Parathyroid adenoma (tissue), 2 donors: Measurements from ENCODE around the gene ZNF573.

ENCODE experiments used
- H2AFZ ChIP-seq: fragments of 300-600 bp; sonication (generic); one replicate; pipeline ENCODE4 v1.7.0; 2017; ENCODE audit warnings: antibody characterized with exemption, mild to moderate bottlenecking
- H3K27ac ChIP-seq: fragments of 300-600 bp; sonication (generic); one replicate; pipeline ENCODE4 v1.7.0; 2017
- H3K27me3 ChIP-seq: fragments of 300-600 bp; sonication (generic); one replicate; pipeline ENCODE4 v1.7.0; 2017; ENCODE audit warnings: low read length; ENCODE audit not compliant: control insufficient read depth, insufficient read depth
- H3K36me3 ChIP-seq: fragments of 300-600 bp; sonication (generic); one replicate; pipeline ENCODE4 v1.7.0; 2017; ENCODE audit warnings: low read length; ENCODE audit not compliant: control insufficient read depth, insufficient read depth
- H3K4me1 ChIP-seq: fragments of 300-600 bp; sonication (generic); one replicate; pipeline ENCODE4 v1.7.0; 2017; ENCODE audit warnings: control low read depth
- H3K4me2 ChIP-seq: fragments of 300-600 bp; sonication (generic); one replicate; pipeline ENCODE4 v1.7.0; 2017; ENCODE audit warnings: low read length
- H3K4me3 ChIP-seq: fragments of 300-600 bp; sonication (generic); one replicate; pipeline ENCODE4 v1.7.0; 2017; ENCODE audit warnings: low read depth, low read length
- H3K79me2 ChIP-seq: fragments of 300-600 bp; sonication (generic); one replicate; pipeline ENCODE4 v1.7.0; 2017; ENCODE audit warnings: control low read depth
- H3K9ac ChIP-seq: fragments of 300-600 bp; sonication (generic); one replicate; pipeline ENCODE4 v1.7.0; 2017; ENCODE audit warnings: mild to moderate bottlenecking
- H3K9me3 ChIP-seq: fragments of 300-600 bp; sonication (generic); one replicate; pipeline ENCODE4 v1.7.0; 2017; ENCODE audit warnings: low read length; ENCODE audit not compliant: control insufficient read depth
- TF ChIP-seq, protein P1 (sequence below): fragments of 300-600 bp; sonication (generic); IDR thresholded peaks from one replicate; pipeline ENCODE4 v1.7.0; 2017; ENCODE audit warnings: antibody characterized with exemption, mild to moderate bottlenecking
- donor health status: primary hyperparathyroidism.

ZNF573 gene

GRCh38 chr19:37716140-37716539, 63.2 kb downstream of the ZNF573 start:
- H3K9me3 ChIP-seq = no peaks in the 10 kb centered on the region
- no peak overlapping the region for H3K27ac ChIP-seq
- no peak overlapping the region for H3K4me2 ChIP-seq
- H3K27me3 ChIP-seq = no peaks in the 10 kb centered on the region
- no peaks in the 10 kb centered on the region for H3K79me2 ChIP-seq
- no peak overlapping the region for H2AFZ ChIP-seq
- H3K9ac ChIP-seq = no peak overlapping the region
- TF ChIP-seq, protein P1, sequence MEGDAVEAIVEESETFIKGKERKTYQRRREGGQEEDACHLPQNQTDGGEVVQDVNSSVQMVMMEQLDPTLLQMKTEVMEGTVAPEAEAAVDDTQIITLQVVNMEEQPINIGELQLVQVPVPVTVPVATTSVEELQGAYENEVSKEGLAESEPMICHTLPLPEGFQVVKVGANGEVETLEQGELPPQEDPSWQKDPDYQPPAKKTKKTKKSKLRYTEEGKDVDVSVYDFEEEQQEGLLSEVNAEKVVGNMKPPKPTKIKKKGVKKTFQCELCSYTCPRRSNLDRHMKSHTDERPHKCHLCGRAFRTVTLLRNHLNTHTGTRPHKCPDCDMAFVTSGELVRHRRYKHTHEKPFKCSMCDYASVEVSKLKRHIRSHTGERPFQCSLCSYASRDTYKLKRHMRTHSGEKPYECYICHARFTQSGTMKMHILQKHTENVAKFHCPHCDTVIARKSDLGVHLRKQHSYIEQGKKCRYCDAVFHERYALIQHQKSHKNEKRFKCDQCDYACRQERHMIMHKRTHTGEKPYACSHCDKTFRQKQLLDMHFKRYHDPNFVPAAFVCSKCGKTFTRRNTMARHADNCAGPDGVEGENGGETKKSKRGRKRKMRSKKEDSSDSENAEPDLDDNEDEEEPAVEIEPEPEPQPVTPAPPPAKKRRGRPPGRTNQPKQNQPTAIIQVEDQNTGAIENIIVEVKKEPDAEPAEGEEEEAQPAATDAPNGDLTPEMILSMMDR = no peak
- no peak overlapping the region for H3K4me3 ChIP-seq
- no peaks in the 10 kb centered on the region for H3K36me3 ChIP-seq
- no peaks in the 10 kb centered on the region for H3K4me1 ChIP-seq

GRCh38 chr19:37706052-37706605, 73.3 kb downstream of the ZNF573 start:
- no peak overlapping the region for H3K4me2 ChIP-seq
- H3K9ac ChIP-seq = no peak overlapping the region
- H3K9me3 ChIP-seq = no peaks in the 10 kb centered on the region
- no peaks in the 10 kb centered on the region for H3K79me2 ChIP-seq
- H3K4me3 ChIP-seq = no peak overlapping the region
- TF ChIP-seq, protein P1 = no peak
- H2AFZ ChIP-seq = no peak overlapping the region
- H3K27me3 ChIP-seq = no peaks in the 10 kb centered on the region
- H3K36me3 ChIP-seq = no peaks in the 10 kb centered on the region
- H3K4me1 ChIP-seq = no peaks in the 10 kb centered on the region
- no peak overlapping the region for H3K27ac ChIP-seq

- Histone ChIP-seq H3K9me3 (no peaks in the 10 kb centered on the region), H3K4me1 (no peaks in the 10 kb centered on the region), H3K9ac (no peak overlapping the region), H2AFZ (no peak overlapping the region), H3K27me3 (no peaks in the 10 kb centered on the region), H3K4me3 (no peak overlapping the region), H3K36me3 (no peaks in the 10 kb centered on the region), H3K27ac (no peak overlapping the region), H3K4me2 (no peak overlapping the region), H3K79me2 (no peaks in the 10 kb centered on the region)
- TF ChIP-seq, protein P1 = no peak
These were observed 80.3 kb downstream of the ZNF573 start for GRCh38 chr19:37699057-37699456.

- H3K4me2 ChIP-seq = no peak overlapping the region
- H3K27me3 ChIP-seq = no peaks in the 10 kb centered on the region
- no peak overlapping the region for H3K9ac ChIP-seq
- H3K79me2 ChIP-seq = no peaks in the 10 kb centered on the region
- no peaks in the 10 kb centered on the region for H3K36me3 ChIP-seq
- no peaks in the 10 kb centered on the region for H3K4me1 ChIP-seq
- no peak overlapping the region for H2AFZ ChIP-seq
- no peak overlapping the region for H3K27ac ChIP-seq
- no peaks in the 10 kb centered on the region for H3K9me3 ChIP-seq
- H3K4me3 ChIP-seq = no peak overlapping the region
- TF ChIP-seq, protein P1 = no peak
These were observed 81.2 kb downstream of the ZNF573 start for GRCh38 chr19:37698216-37698615.

GRCh38 chr19:37695144-37695899, 84.1 kb downstream of the ZNF573 start:
- Histone ChIP-seq H3K4me2 (no peak overlapping the region), H3K27ac (no peak overlapping the region), H3K27me3 (no peaks in the 10 kb centered on the region), H3K36me3 (no peaks in the 10 kb centered on the region), H3K9ac (no peak overlapping the region), H3K9me3 (no peaks in the 10 kb centered on the region), H3K4me1 (no peaks in the 10 kb centered on the region), H2AFZ (no peak overlapping the region), H3K4me3 (no peak overlapping the region), H3K79me2 (no peaks in the 10 kb centered on the region)
- TF ChIP-seq, protein P1 = no peak
